ENCODE measurements around the gene NDUFAF8.

NDUFAF8 gene

DNA sequence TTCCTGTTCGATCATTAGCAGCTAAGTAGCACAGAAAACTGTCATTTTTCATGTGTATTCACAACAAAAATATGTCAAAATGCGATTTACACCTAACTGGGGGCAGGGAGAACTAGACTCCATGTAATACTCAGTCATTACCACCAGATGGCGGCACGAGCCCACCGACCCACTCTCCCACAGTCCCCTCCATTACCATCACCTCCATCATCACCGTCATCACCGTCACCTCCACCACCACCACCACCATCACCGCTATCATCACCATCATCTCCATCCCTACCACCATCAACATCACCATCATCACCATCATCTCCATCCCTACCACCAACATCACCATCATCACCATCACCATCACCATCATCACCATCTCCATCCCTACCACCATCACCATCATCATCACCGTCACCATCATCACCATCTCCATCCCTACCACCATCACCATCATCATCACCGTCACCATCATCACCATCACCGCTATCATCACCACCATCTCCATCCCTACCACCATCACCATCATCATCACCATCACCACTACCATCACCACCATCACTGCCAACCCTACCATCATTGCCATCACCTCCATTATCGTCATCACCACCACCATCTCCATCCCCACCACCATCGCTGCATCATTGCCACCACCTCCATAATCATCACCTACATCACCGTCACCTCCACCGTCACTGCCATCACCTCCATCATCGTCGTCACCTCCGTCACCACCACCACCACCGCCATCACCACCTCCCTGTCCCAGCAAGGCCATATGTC lies 14.4 kb downstream of the NDUFAF8 start:
- no peak for FAIRE-seq

- no peak for FAIRE-seq
These were observed 16.0 kb downstream of the NDUFAF8 start for GRCh38 chr17:81254955-81255717.

- no peak for FAIRE-seq
These were observed 17.5 kb downstream of the NDUFAF8 start for GRCh38 chr17:81256616-81257015.

GRCh38 chr17:81257533-81257932 lies 18.4 kb downstream of the NDUFAF8 start:
- FAIRE-seq, result no peak

GRCh38 chr17:81258292-81258691 lies 19.2 kb downstream of the NDUFAF8 start:
- no peak for FAIRE-seq

GRCh38 chr17:81259058-81259605 lies 20.0 kb downstream of the NDUFAF8 start:
- no peak for FAIRE-seq

DNA sequence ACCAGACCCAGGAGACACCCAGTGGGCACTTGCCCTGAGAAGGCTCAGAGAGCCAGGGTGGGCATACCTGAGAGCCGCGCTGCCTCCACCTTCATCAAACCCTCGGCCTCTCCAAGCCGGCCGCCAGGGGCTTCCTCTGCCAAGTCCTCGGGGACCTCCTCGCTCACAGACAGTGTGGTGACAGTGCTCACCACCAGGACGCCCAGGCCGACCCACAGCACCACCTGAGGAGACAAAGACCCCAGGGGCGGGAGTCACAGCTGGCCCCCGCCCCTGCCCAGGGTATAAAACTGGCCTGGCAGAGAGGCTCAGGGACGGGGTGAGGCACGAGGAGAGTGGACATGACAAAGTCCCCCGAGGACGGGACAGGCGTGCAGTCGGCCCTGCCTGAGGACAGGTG lies 21.1 kb downstream of the NDUFAF8 start:
- FAIRE-seq, result no peak

- no peak for FAIRE-seq
These were observed 21.5 kb downstream of the NDUFAF8 start for GRCh38 chr17:81260641-81261040.

DNA sequence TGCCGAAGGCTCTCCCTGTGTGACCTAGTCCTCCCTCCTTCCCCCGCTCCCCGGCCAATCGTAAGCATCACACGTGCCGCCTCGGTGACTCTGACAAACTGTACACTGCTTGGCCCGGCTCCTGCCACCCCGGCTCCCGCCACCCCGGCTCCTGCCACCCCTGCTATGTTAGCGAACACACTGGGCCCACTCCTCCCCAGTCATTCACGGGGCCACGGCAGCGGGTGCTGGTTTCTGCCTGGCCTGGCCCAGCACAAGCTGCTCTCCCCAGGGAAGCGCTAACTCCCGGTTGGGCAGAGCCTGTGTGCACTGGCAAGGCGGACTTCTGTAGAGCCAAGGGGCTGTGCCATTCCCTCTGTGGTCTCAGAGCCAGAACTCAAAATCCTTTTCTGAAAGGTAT lies 22.0 kb downstream of the NDUFAF8 start:
- FAIRE-seq, result no peak

- FAIRE-seq, result no peak
These were observed 22.6 kb downstream of the NDUFAF8 start for GRCh38 chr17:81261582-81262336.

GRCh38 chr17:81263371-81264181 lies 24.5 kb downstream of the NDUFAF8 start:
- no peak for FAIRE-seq

GRCh38 chr17:81264640-81265039 lies 25.5 kb downstream of the NDUFAF8 start:
- no peak for FAIRE-seq

- FAIRE-seq, result no peak
These were observed 26.5 kb downstream of the NDUFAF8 start for GRCh38 chr17:81265576-81265975.

DNA sequence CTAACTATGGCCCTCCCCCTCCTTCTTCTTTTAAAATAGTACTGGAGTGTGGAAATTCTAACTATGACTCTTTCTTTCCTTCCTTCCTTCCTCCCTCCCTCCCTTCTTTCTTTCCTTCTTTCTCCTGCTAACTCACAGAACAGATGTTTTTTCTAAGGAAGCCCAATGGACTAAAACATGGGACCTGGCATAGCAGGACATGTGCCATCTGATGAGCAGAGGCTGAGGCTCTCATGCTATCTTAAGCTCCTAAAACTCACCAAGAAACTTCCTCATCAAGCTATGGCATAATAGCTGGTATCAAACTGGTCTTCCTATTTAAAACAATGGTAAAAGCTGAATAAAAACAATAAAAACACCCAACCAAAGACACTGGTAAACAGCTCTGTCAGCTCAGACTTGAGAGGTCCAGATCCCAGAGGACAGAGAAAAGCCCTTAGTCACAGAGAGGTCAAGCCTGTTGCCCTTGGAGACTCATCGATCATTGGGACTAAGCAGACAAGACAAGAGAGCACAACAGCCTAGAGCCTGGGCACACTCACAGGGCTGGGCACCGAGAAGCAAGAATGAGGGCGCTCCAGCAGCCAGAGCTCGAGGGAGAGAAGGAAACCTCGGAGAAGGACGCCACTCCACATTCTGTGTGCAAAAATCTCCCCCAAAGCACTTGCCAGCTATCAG lies 28.4 kb downstream of the NDUFAF8 start:
- no peak for FAIRE-seq

- no peak for FAIRE-seq
These were observed 31.2 kb downstream of the NDUFAF8 start for GRCh38 chr17:81270279-81270678.

DNA sequence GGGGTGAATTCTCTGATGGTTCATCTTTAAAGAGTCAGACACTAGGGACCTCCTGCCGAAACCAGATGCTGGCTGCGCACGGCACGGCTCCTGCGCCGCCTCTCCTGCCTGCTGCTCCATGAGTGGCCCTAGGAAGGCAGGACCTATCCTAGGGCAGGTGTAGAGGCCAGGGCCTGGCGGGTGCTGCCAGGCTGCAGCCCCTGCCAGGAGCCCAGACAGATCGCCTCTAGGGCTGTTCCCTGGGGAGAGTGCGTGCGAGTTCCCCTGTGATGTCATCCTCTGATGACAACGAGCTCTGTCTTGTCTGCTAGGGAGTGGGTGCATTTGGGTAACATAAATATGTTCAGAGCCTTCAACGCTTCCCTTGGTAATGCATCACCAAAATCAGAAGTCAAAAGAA lies 32.1 kb downstream of the NDUFAF8 start:
- no peak for FAIRE-seq

- FAIRE-seq, result no peak
These were observed 33.5 kb downstream of the NDUFAF8 start for GRCh38 chr17:81272616-81273015.

- no peak for FAIRE-seq
These were observed 34.8 kb downstream of the NDUFAF8 start for GRCh38 chr17:81273698-81274470.

GRCh38 chr17:81274471-81274855 lies 35.3 kb downstream of the NDUFAF8 start:
- FAIRE-seq, result no peak

- FAIRE-seq, result no peak
These were observed 37.7 kb downstream of the NDUFAF8 start for GRCh38 chr17:81276781-81277180.

DNA sequence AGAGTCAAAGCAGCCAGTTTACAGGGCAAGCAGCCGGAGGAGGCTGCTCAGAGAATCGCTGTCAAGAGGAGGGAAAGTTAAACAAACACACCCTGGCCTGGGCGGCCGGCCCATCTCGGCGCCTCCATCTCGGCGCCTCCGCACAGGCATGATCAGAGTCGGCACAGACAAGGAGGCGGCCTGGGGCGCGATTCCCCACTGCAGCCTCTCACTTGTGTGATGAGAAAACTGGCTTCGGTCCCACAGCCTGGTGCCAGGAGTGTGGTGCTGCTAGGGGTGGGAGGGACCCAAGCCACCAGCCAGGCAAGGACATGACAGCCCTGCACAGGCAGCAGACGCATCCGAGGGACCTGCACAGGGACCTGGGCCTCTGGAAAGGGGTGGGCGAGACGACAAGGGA lies 38.3 kb downstream of the NDUFAF8 start:
- FAIRE-seq, result no peak

Measured in TTC549 (cell line).